Astrocyte (in vitro differentiated cells and primary cell): ENCODE data around the gene LIPC. TPM values are rescaled to one million over a fixed set of nuclear protein-coding genes. Genes with fewer than 3 reads are reported as not detected.

Experiments used
- DNase-seq: peaks from one replicate; pipeline ENCODE4 v3.0.0-alpha.2; 2010; ENCODE audit warnings: low read depth
- FAIRE-seq: peaks from 2 replicates; lab custom pipeline; 2011; peaks lifted over from hg19 to GRCh38; lab: Jason Lieb, UNC
- H2AFZ ChIP-seq: 2 replicates; pipeline ENCODE4 v1.6.0; 2012; ENCODE audit warnings: low read depth, low read length, inconsistent platforms
- H3K27ac ChIP-seq: 2 replicates; pipeline ENCODE4 v1.5.1; 2011; ENCODE audit warnings: low read depth, low read length, inconsistent platforms
- H3K27me3 ChIP-seq: 2 replicates; pipeline ENCODE4 v1.6.0; 2011; ENCODE audit warnings: low read length, inconsistent platforms; ENCODE audit not compliant: insufficient read depth
- H3K36me3 ChIP-seq: 2 replicates; pipeline ENCODE4 v1.5.1; 2011; ENCODE audit warnings: low read length, inconsistent platforms; ENCODE audit not compliant: insufficient read depth
- H3K4me1 ChIP-seq: 2 replicates; pipeline ENCODE4 v1.5.1; 2011; ENCODE audit warnings: low read length, inconsistent platforms; ENCODE audit not compliant: insufficient read depth
- H3K4me2 ChIP-seq: 2 replicates; pipeline ENCODE4 v1.6.0; 2012; ENCODE audit warnings: low read length, inconsistent platforms
- H3K4me3 ChIP-seq: 2 replicates; pipeline ENCODE4 v1.5.1; 2011; ENCODE audit warnings: low read depth, mild to moderate bottlenecking, low read length, inconsistent platforms; ENCODE audit not compliant: insufficient read depth
- H3K79me2 ChIP-seq: 2 replicates; pipeline ENCODE4 v1.6.0; 2012; ENCODE audit warnings: mild to moderate bottlenecking, low read length, inconsistent platforms; ENCODE audit not compliant: insufficient read depth
- H3K9ac ChIP-seq: 2 replicates; pipeline ENCODE4 v1.6.0; 2012; ENCODE audit warnings: mild to moderate bottlenecking, low read length, inconsistent platforms
- H3K9me3 ChIP-seq: 2 replicates; pipeline ENCODE4 v1.5.1; 2012; ENCODE audit warnings: low read depth, mild to moderate bottlenecking, low read length, inconsistent platforms; ENCODE audit not compliant: insufficient read depth
- H4K20me1 ChIP-seq: 2 replicates; pipeline ENCODE4 v1.6.0; 2012; ENCODE audit warnings: low read length, inconsistent platforms; ENCODE audit not compliant: insufficient read depth
- H3K27ac Mint-ChIP-seq: one replicate; pipeline ENCODE4 v1.8.0; 2021; ENCODE audit warnings: mild to moderate bottlenecking, mixed read lengths; ENCODE audit not compliant: unreplicated experiment
- H3K27me3 Mint-ChIP-seq: one replicate; pipeline ENCODE4 v1.8.0; 2021; ENCODE audit warnings: low read depth, mixed read lengths; ENCODE audit not compliant: unreplicated experiment
- H3K36me3 Mint-ChIP-seq: one replicate; pipeline ENCODE4 v1.8.0; 2021; ENCODE audit warnings: low read depth, mixed read lengths; ENCODE audit not compliant: unreplicated experiment
- H3K4me1 Mint-ChIP-seq: one replicate; pipeline ENCODE4 v1.8.0; 2021; ENCODE audit warnings: low read depth, mixed read lengths; ENCODE audit not compliant: unreplicated experiment
- H3K4me3 Mint-ChIP-seq: one replicate; pipeline ENCODE4 v1.8.0; 2021; ENCODE audit warnings: mild to moderate bottlenecking, moderate library complexity, mixed read lengths; ENCODE audit not compliant: unreplicated experiment
- H3K9me3 Mint-ChIP-seq: one replicate; pipeline ENCODE4 v1.8.0; 2021; ENCODE audit warnings: mild to moderate bottlenecking, mixed read lengths; ENCODE audit not compliant: unreplicated experiment
- EZH2 ChIP-seq: IDR thresholded peaks from 2 replicates; pipeline ENCODE4 v1.6.1; 2012; ENCODE audit warnings: mild to moderate bottlenecking, low read length, inconsistent platforms; ENCODE audit not compliant: insufficient read depth
- total RNA-seq: library from RNA; stranded (reverse); gene quantifications from 2 replicates; pipeline ENCODE4 v1.2.1, GENCODE V29; 2021
- TF ChIP-seq, protein P1 (sequence below): IDR thresholded peaks from 2 replicates; pipeline ENCODE4 v1.5.1; 2011; ENCODE audit warnings: low read depth, mild to moderate bottlenecking, inconsistent platforms, low read length, moderate library complexity; ENCODE audit not compliant: insufficient read depth

The LIPC gene
- total RNA-seq, 1 donor from 2014 or later: not detected

DNA sequence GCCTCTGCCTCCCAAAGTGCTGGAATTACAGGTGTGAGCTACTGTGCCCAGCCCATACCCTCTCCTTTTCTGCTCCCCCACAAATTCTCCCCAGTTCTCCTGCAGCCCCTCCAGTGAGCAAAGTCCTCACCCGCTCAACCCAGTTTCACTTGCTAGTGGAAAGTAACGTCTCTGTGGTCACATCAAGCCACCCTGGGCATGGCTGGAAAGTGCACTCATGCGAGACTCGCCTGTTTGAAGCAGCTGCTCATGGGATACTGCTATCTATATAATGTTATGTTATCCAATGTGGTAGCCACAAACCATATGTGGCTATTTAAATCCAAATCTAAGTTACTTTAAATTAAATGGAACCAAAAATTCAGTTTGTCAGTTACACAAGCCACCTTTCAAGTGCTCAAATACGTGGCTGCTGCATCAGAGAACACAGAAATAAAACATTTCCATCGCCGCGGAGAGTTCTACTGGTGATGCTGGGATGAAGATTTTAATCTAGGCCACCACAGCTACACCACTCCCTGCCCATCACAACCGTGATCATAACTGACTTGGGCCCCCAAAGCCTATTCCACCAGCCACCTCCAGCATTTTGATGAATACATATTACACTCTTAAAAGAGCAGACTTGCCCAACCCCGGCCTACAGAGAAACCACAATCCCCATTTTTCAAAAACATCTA is 119.4 kb downstream of the LIPC start:
- H3K4me3 ChIP-seq: peak overlapping the region; percentile 40
- no peak for DNase-seq
- no peaks in the 10 kb centered on the region for H4K20me1 ChIP-seq
- peak overlapping the region; percentile 59 for H3K27ac Mint-ChIP-seq
- peak overlapping the region; percentile 74 for H3K9ac ChIP-seq
- peaks cover 38% of the 10 kb centered on the region for H3K4me1 ChIP-seq
- peaks cover 16% of the 10 kb centered on the region for H3K27me3 Mint-ChIP-seq
- H3K9me3 ChIP-seq: no peaks in the 10 kb centered on the region
- no peak overlapping the region for H3K4me3 Mint-ChIP-seq
- H3K36me3 ChIP-seq: no peaks in the 10 kb centered on the region
- no peak for TF ChIP-seq EZH2
- TF ChIP-seq, protein P1, sequence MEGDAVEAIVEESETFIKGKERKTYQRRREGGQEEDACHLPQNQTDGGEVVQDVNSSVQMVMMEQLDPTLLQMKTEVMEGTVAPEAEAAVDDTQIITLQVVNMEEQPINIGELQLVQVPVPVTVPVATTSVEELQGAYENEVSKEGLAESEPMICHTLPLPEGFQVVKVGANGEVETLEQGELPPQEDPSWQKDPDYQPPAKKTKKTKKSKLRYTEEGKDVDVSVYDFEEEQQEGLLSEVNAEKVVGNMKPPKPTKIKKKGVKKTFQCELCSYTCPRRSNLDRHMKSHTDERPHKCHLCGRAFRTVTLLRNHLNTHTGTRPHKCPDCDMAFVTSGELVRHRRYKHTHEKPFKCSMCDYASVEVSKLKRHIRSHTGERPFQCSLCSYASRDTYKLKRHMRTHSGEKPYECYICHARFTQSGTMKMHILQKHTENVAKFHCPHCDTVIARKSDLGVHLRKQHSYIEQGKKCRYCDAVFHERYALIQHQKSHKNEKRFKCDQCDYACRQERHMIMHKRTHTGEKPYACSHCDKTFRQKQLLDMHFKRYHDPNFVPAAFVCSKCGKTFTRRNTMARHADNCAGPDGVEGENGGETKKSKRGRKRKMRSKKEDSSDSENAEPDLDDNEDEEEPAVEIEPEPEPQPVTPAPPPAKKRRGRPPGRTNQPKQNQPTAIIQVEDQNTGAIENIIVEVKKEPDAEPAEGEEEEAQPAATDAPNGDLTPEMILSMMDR: no peak
- peak overlapping the region; percentile 83 for H3K4me2 ChIP-seq
- no peaks in the 10 kb centered on the region for H3K79me2 ChIP-seq
- peak overlapping the region; percentile 75 for H3K27ac ChIP-seq
- no peak for FAIRE-seq
- no peaks in the 10 kb centered on the region for H3K9me3 Mint-ChIP-seq
- peaks cover 50% of the 10 kb centered on the region for H3K4me1 Mint-ChIP-seq
- H3K27me3 ChIP-seq: peaks cover 10% of the 10 kb centered on the region
- peaks cover 2% of the 10 kb centered on the region for H3K36me3 Mint-ChIP-seq
- no peak overlapping the region for H2AFZ ChIP-seq

- Mint-ChIP-seq H3K4me3 (peak overlapping the region; percentile 28), H3K27me3 (peaks cover 16% of the 10 kb centered on the region), H3K4me1 (peaks cover 44% of the 10 kb centered on the region), H3K27ac (peak overlapping the region; percentile 59), H3K9me3 (no peaks in the 10 kb centered on the region), H3K36me3 (no peaks in the 10 kb centered on the region)
- Histone ChIP-seq H3K27ac (peak overlapping the region; percentile 75), H3K27me3 (peaks cover 10% of the 10 kb centered on the region), H2AFZ (peak overlapping the region; percentile 75), H3K79me2 (no peaks in the 10 kb centered on the region), H3K9ac (peak overlapping the region; percentile 74), H3K36me3 (no peaks in the 10 kb centered on the region), H4K20me1 (no peaks in the 10 kb centered on the region), H3K4me2 (peak overlapping the region; percentile 83), H3K4me3 (peak overlapping the region; percentile 40), H3K9me3 (no peaks in the 10 kb centered on the region), H3K4me1 (peaks cover 32% of the 10 kb centered on the region)
- TF ChIP-seq, protein P1: no peak
- TF ChIP-seq EZH2: no peak
- FAIRE-seq (peak; percentile 54), DNase-seq (peak; percentile 98)
Measured at GRCh38 chr15:58551764-58552504, 120.1 kb downstream of the LIPC start.
